Stimulated activated naive CD8-positive, alpha-beta T cell treated with anti-CD3 and anti-CD28 coated beads, Interleukin-15, Interleukin-2, amounts not matched to agents 100 ng/mL and 50 ng/mL, for 24 hours (primary cell): Measurements from ENCODE around the gene RAB42.

Experiments
- H3K27ac Mint-ChIP-seq: one replicate; pipeline ENCODE4 v1.8.0; 2021; ENCODE audit warnings: mild to moderate bottlenecking, mixed read lengths
- H3K27me3 Mint-ChIP-seq: one replicate; pipeline ENCODE4 v1.8.0; 2021; ENCODE audit warnings: mixed read lengths
- H3K36me3 Mint-ChIP-seq: one replicate; pipeline ENCODE4 v1.8.0; 2021; ENCODE audit warnings: low read depth, mixed read lengths
- H3K4me1 Mint-ChIP-seq: one replicate; pipeline ENCODE4 v1.8.0; 2021; ENCODE audit warnings: low read depth, mixed read lengths
- H3K4me3 Mint-ChIP-seq: one replicate; pipeline ENCODE4 v1.8.0; 2021; ENCODE audit warnings: mild to moderate bottlenecking, mixed read lengths
- H3K9me3 Mint-ChIP-seq: one replicate; pipeline ENCODE4 v1.8.0; 2021; ENCODE audit warnings: mixed read lengths

Gene RAB42

GRCh38 chr1:28602536-28603439, 10.7 kb downstream of the RAB42 start:
- Mint-ChIP-seq H3K4me1 (peaks cover 11% of the 10 kb centered on the region), H3K9me3 (no peaks in the 10 kb centered on the region), H3K4me3 (no peak overlapping the region), H3K27ac (no peak overlapping the region), H3K36me3 (peaks cover 30% of the 10 kb centered on the region), H3K27me3 (no peaks in the 10 kb centered on the region)

- Mint-ChIP-seq H3K4me3 (no peak overlapping the region), H3K27me3 (no peaks in the 10 kb centered on the region), H3K36me3 (peaks cover 30% of the 10 kb centered on the region), H3K4me1 (peaks cover 8% of the 10 kb centered on the region), H3K27ac (no peak overlapping the region), H3K9me3 (no peaks in the 10 kb centered on the region)
Measured at GRCh38 chr1:28604411-28604810, 12.3 kb downstream of the RAB42 start.

GRCh38 chr1:28604962-28605361, 12.9 kb downstream of the RAB42 start:
- Mint-ChIP-seq H3K4me1 (peaks cover 8% of the 10 kb centered on the region), H3K36me3 (peaks cover 34% of the 10 kb centered on the region), H3K27ac (no peak overlapping the region), H3K27me3 (no peaks in the 10 kb centered on the region), H3K9me3 (no peaks in the 10 kb centered on the region), H3K4me3 (no peak overlapping the region)

- H3K36me3 Mint-ChIP-seq, result peaks cover 39% of the 10 kb centered on the region
- no peak overlapping the region for H3K27ac Mint-ChIP-seq
- no peak overlapping the region for H3K4me3 Mint-ChIP-seq
- no peaks in the 10 kb centered on the region for H3K27me3 Mint-ChIP-seq
- peaks cover 4% of the 10 kb centered on the region for H3K4me1 Mint-ChIP-seq
- no peaks in the 10 kb centered on the region for H3K9me3 Mint-ChIP-seq
Measured at GRCh38 chr1:28606771-28607170, 14.7 kb downstream of the RAB42 start.

- no peak overlapping the region for H3K27ac Mint-ChIP-seq
- no peaks in the 10 kb centered on the region for H3K27me3 Mint-ChIP-seq
- peaks cover 41% of the 10 kb centered on the region for H3K36me3 Mint-ChIP-seq
- no peak overlapping the region for H3K4me3 Mint-ChIP-seq
- no peaks in the 10 kb centered on the region for H3K9me3 Mint-ChIP-seq
- no peaks in the 10 kb centered on the region for H3K4me1 Mint-ChIP-seq
Measured at GRCh38 chr1:28613175-28613574, 21.1 kb downstream of the RAB42 start.

GRCh38 chr1:28631713-28632112, 39.6 kb downstream of the RAB42 start:
- H3K27me3 Mint-ChIP-seq, result no peaks in the 10 kb centered on the region
- peaks cover 11% of the 10 kb centered on the region for H3K4me1 Mint-ChIP-seq
- no peak overlapping the region for H3K27ac Mint-ChIP-seq
- no peaks in the 10 kb centered on the region for H3K36me3 Mint-ChIP-seq
- H3K4me3 Mint-ChIP-seq, result no peak overlapping the region
- no peaks in the 10 kb centered on the region for H3K9me3 Mint-ChIP-seq

- H3K9me3 Mint-ChIP-seq, result no peaks in the 10 kb centered on the region
- peaks cover 12% of the 10 kb centered on the region for H3K4me1 Mint-ChIP-seq
- H3K27me3 Mint-ChIP-seq, result no peaks in the 10 kb centered on the region
- no peaks in the 10 kb centered on the region for H3K36me3 Mint-ChIP-seq
- no peak overlapping the region for H3K27ac Mint-ChIP-seq
- H3K4me3 Mint-ChIP-seq, result no peak overlapping the region
Measured at GRCh38 chr1:28632560-28632959, 40.5 kb downstream of the RAB42 start.

- H3K36me3 Mint-ChIP-seq, result peaks cover 7% of the 10 kb centered on the region
- peak overlapping the region; percentile 99 for H3K4me3 Mint-ChIP-seq
- H3K27me3 Mint-ChIP-seq, result no peaks in the 10 kb centered on the region
- H3K4me1 Mint-ChIP-seq, result peaks cover 55% of the 10 kb centered on the region
- no peak overlapping the region for H3K27ac Mint-ChIP-seq
- no peaks in the 10 kb centered on the region for H3K9me3 Mint-ChIP-seq
Measured at GRCh38 chr1:28640766-28641165, 48.7 kb downstream of the RAB42 start.

- peak overlapping the region; percentile 97 for H3K27ac Mint-ChIP-seq
- H3K27me3 Mint-ChIP-seq, result no peaks in the 10 kb centered on the region
- peaks cover 60% of the 10 kb centered on the region for H3K4me1 Mint-ChIP-seq
- H3K9me3 Mint-ChIP-seq, result no peaks in the 10 kb centered on the region
- H3K4me3 Mint-ChIP-seq, result peak overlapping the region; percentile 99
- peaks cover 7% of the 10 kb centered on the region for H3K36me3 Mint-ChIP-seq
Measured at GRCh38 chr1:28642056-28642846, 50.2 kb downstream of the RAB42 start.

GRCh38 chr1:28642847-28643635, 51.0 kb downstream of the RAB42 start, which contains the start of gene TAF12:
Gene TAF12 (minus strand): TSS chr1:28643067. CDS start chr1:28622081, 20,986 bp downstream.
- H3K9me3 Mint-ChIP-seq, result no peaks in the 10 kb centered on the region
- no peaks in the 10 kb centered on the region for H3K27me3 Mint-ChIP-seq
- peaks cover 7% of the 10 kb centered on the region for H3K36me3 Mint-ChIP-seq
- peak within 1 kb of the TSS; percentile 97 for H3K27ac Mint-ChIP-seq
- peaks cover 66% of the 10 kb centered on the region for H3K4me1 Mint-ChIP-seq
- H3K4me3 Mint-ChIP-seq, result peak within 1 kb of the TSS; percentile 99

GRCh38 chr1:28644494-28644893, 52.4 kb downstream of the RAB42 start:
- Mint-ChIP-seq H3K4me1 (peaks cover 80% of the 10 kb centered on the region), H3K36me3 (peaks cover 7% of the 10 kb centered on the region), H3K27ac (peak overlapping the region; percentile 97), H3K9me3 (no peaks in the 10 kb centered on the region), H3K27me3 (no peaks in the 10 kb centered on the region), H3K4me3 (peak overlapping the region; percentile 99)
